ENCODE measurements around the gene SMIM22. TPM values are rescaled to one million over a fixed set of nuclear protein-coding genes. Genes with fewer than 3 reads are reported as not detected.

The SMIM22 gene
- total RNA-seq, 2 donors from 2014 or later: not detected

- Histone ChIP-seq H3K4me1 (ENCODE audit: control insufficient read depth, insufficient read depth, low read length) (peaks cover 10% of the 10 kb centered on the region), H3K9me3 (ENCODE audit: control insufficient read depth, low read length) (no peaks in the 10 kb centered on the region), H3K36me3 (ENCODE audit: control insufficient read depth, insufficient read depth, low read length) (no peaks in the 10 kb centered on the region), H3K27ac (ENCODE audit: low read depth, low read length) (no peak overlapping the region), H3K9ac (ENCODE audit: extremely low read depth, low read length, poor library complexity, severe bottlenecking) (no peak overlapping the region), H3K4me3 (ENCODE audit: low read length) (no peak overlapping the region), H3K27me3 (ENCODE audit: control insufficient read depth, insufficient read depth, low read length, poor library complexity, severe bottlenecking) (no peaks in the 10 kb centered on the region)
- Mint-ChIP-seq H3K4me1 (peaks cover 13% of the 10 kb centered on the region), H3K9me3 (no peaks in the 10 kb centered on the region), H3K27ac (peak overlapping the region; percentile 81), H3K4me3 (no peak overlapping the region), H3K27me3 (ENCODE audit: insufficient read depth) (no peaks in the 10 kb centered on the region), H3K36me3 (ENCODE audit: low read depth) (no peaks in the 10 kb centered on the region)
- no peak for TF ChIP-seq CTCF (conservative IDR thresholded peaks at IDR 0.05)
- 93 to 98% methylated on average over 5 to 7 of the region's 7 CpGs for WGBS, 2 experiments (ENCODE audit: insufficient coverage in 1 of 2, insufficient read length in 1 of 2)
- no peak for DNase-seq
Observed at GRCh38 chr16:4788910-4789309, 6.3 kb upstream of the SMIM22 start.

GRCh38 chr16:4790261-4790660, 4.9 kb upstream of the SMIM22 start:
- no peaks in the 10 kb centered on the region for H3K36me3 Mint-ChIP-seq (ENCODE audit: low read depth)
- H3K4me3 Mint-ChIP-seq: no peak overlapping the region
- H3K27ac Mint-ChIP-seq: no peak overlapping the region
- no peak for TF ChIP-seq CTCF (conservative IDR thresholded peaks at IDR 0.05)
- H3K27ac ChIP-seq (ENCODE audit: low read depth, low read length): no peak overlapping the region
- H3K4me3 ChIP-seq (ENCODE audit: low read length): no peak overlapping the region
- peaks cover 10% of the 10 kb centered on the region for H3K4me1 ChIP-seq (ENCODE audit: control insufficient read depth, insufficient read depth, low read length)
- no peaks in the 10 kb centered on the region for H3K27me3 Mint-ChIP-seq (ENCODE audit: insufficient read depth)
- no peaks in the 10 kb centered on the region for H3K27me3 ChIP-seq (ENCODE audit: control insufficient read depth, insufficient read depth, low read length, poor library complexity, severe bottlenecking)
- no peaks in the 10 kb centered on the region for H3K36me3 ChIP-seq (ENCODE audit: control insufficient read depth, insufficient read depth, low read length)
- DNase-seq: peak; percentile 43
- H3K4me1 Mint-ChIP-seq: peaks cover 13% of the 10 kb centered on the region
- 88 to 90% methylated on average over 8 to 10 of the region's 10 CpGs for WGBS, 2 experiments (ENCODE audit: insufficient coverage in 1 of 2, insufficient read length in 1 of 2)
- H3K9me3 Mint-ChIP-seq: no peaks in the 10 kb centered on the region
- H3K9me3 ChIP-seq (ENCODE audit: control insufficient read depth, low read length): no peaks in the 10 kb centered on the region
- H3K9ac ChIP-seq (ENCODE audit: extremely low read depth, low read length, poor library complexity, severe bottlenecking): no peak overlapping the region

- H3K27ac Mint-ChIP-seq: no peak overlapping the region
- H3K4me1 Mint-ChIP-seq: peaks cover 13% of the 10 kb centered on the region
- no peak overlapping the region for H3K4me3 Mint-ChIP-seq
- Histone ChIP-seq H3K27ac (ENCODE audit: low read depth, low read length) (no peak overlapping the region), H3K9ac (ENCODE audit: extremely low read depth, low read length, poor library complexity, severe bottlenecking) (no peak overlapping the region), H3K4me1 (ENCODE audit: control insufficient read depth, insufficient read depth, low read length) (peaks cover 10% of the 10 kb centered on the region), H3K4me3 (ENCODE audit: low read length) (no peak overlapping the region), H3K9me3 (ENCODE audit: control insufficient read depth, low read length) (no peaks in the 10 kb centered on the region), H3K36me3 (ENCODE audit: control insufficient read depth, insufficient read depth, low read length) (no peaks in the 10 kb centered on the region), H3K27me3 (ENCODE audit: control insufficient read depth, insufficient read depth, low read length, poor library complexity, severe bottlenecking) (no peaks in the 10 kb centered on the region)
- H3K9me3 Mint-ChIP-seq: no peaks in the 10 kb centered on the region
- no peak for TF ChIP-seq CTCF (conservative IDR thresholded peaks at IDR 0.05)
- H3K36me3 Mint-ChIP-seq (ENCODE audit: low read depth): no peaks in the 10 kb centered on the region
- DNase-seq: no peak
- no peaks in the 10 kb centered on the region for H3K27me3 Mint-ChIP-seq (ENCODE audit: insufficient read depth)
- WGBS, 2 experiments (ENCODE audit: insufficient coverage in 1 of 2, insufficient read length in 1 of 2): 93 to 94% methylated on average over 9 to 10 of the region's 10 CpGs
Observed at GRCh38 chr16:4790871-4791270, 4.3 kb upstream of the SMIM22 start.

Data from endodermal cell (in vitro differentiated cells).